HT-29 (cell line): ENCODE measurements around the gene SLAMF7. TPM values are rescaled to one million over a fixed set of nuclear protein-coding genes. Genes with fewer than 3 reads are reported as not detected.
A peak's percentile ranks its signal among the peaks of the same experiment; 100 is the strongest.

Experiments used
- DNase-seq: peaks from one replicate; pipeline ENCODE4 v3.0.0-alpha.2; 2015; ENCODE audit warnings: low spot score
- total RNA-seq: library from RNA; depleted of rRNA; stranded (reverse); fragments of >200 nt; shearing (Covaris generic); gene quantifications from 2 replicates; pipeline ENCODE4 v1.2.3, GENCODE V29; 2014

The SLAMF7 gene
- total RNA-seq, 1 experiment from 2014 or later: not detected

- DNase-seq: no peak
Observed at GRCh38 chr1:160774886-160775719, 36.1 kb downstream of the SLAMF7 start.

GRCh38 chr1:160776178-160776577 is 37.1 kb downstream of the SLAMF7 start:
- DNase-seq: no peak

GRCh38 chr1:160777486-160778089 is 38.5 kb downstream of the SLAMF7 start:
- peak; percentile 71 for DNase-seq

- no peak for DNase-seq
Observed at GRCh38 chr1:160778976-160779375, 39.9 kb downstream of the SLAMF7 start.

- DNase-seq: peak; percentile 57
Observed at GRCh38 chr1:160779626-160780397, 40.8 kb downstream of the SLAMF7 start.

- DNase-seq: peak; percentile 15
Observed at GRCh38 chr1:160780398-160780755, 41.3 kb downstream of the SLAMF7 start.

- peak; percentile 87 for DNase-seq
Observed at GRCh38 chr1:160781186-160781766, 42.2 kb downstream of the SLAMF7 start.

- no peak for DNase-seq
Observed at GRCh38 chr1:160781914-160782689, 43.1 kb downstream of the SLAMF7 start.

GRCh38 chr1:160782988-160783765 is 44.1 kb downstream of the SLAMF7 start:
- DNase-seq: peak; percentile 31

GRCh38 chr1:160789051-160789701 is 50.1 kb downstream of the SLAMF7 start:
- DNase-seq: no peak

- DNase-seq: no peak
Observed at GRCh38 chr1:160789702-160790611, 50.9 kb downstream of the SLAMF7 start.

GRCh38 chr1:160794376-160794775 is 55.3 kb downstream of the SLAMF7 start:
- DNase-seq: no peak

GRCh38 chr1:160795951-160796383 is 56.9 kb downstream of the SLAMF7 start, which contains the start of gene LY9:
Gene LY9 (plus strand): TSS chr1:160796174. CDS start chr1:160796188, 14 bp downstream.
- DNase-seq: no peak

- DNase-seq: no peak
Observed at GRCh38 chr1:160797271-160797709, 58.2 kb downstream of the SLAMF7 start.

GRCh38 chr1:160797861-160798273 is 58.8 kb downstream of the SLAMF7 start:
- DNase-seq: no peak

GRCh38 chr1:160798439-160798838 is 59.4 kb downstream of the SLAMF7 start:
- DNase-seq: no peak

GRCh38 chr1:160799641-160800040 is 60.6 kb downstream of the SLAMF7 start:
- no peak for DNase-seq

- DNase-seq: no peak
Observed at GRCh38 chr1:160800142-160800541, 61.1 kb downstream of the SLAMF7 start.
